T-helper 1 cell treated with Interleukin-12 subunit alpha and Interleukin-12 subunit beta and Interleukin-4 antibody, amounts not matched to agents 30 μg/mL and 1 μg/mL, for 36 hours (primary cell): ENCODE data around the gene PRSS27.
"Not testable (repeated sequence)": the region's sequence is repeated elsewhere in the genome, so short reads cannot be mapped to it uniquely, and the experiment has no call there.

Experiments
- H3K27ac Mint-ChIP-seq: one replicate; pipeline ENCODE4 v1.8.0; 2021; ENCODE audit warnings: mild to moderate bottlenecking, mixed read lengths
- H3K27me3 Mint-ChIP-seq: one replicate; pipeline ENCODE4 v1.8.0; 2021; ENCODE audit warnings: low read depth, mixed read lengths
- H3K36me3 Mint-ChIP-seq: one replicate; pipeline ENCODE4 v1.8.0; 2021; ENCODE audit warnings: low read depth, mixed read lengths
- H3K4me1 Mint-ChIP-seq: one replicate; pipeline ENCODE4 v1.8.0; 2021; ENCODE audit warnings: low read depth, mixed read lengths
- H3K4me3 Mint-ChIP-seq: one replicate; pipeline ENCODE4 v1.8.0; 2021; ENCODE audit warnings: mild to moderate bottlenecking, moderate library complexity, mixed read lengths
- H3K9me3 Mint-ChIP-seq: one replicate; pipeline ENCODE4 v1.8.0; 2021; ENCODE audit warnings: mixed read lengths

The PRSS27 gene

DNA sequence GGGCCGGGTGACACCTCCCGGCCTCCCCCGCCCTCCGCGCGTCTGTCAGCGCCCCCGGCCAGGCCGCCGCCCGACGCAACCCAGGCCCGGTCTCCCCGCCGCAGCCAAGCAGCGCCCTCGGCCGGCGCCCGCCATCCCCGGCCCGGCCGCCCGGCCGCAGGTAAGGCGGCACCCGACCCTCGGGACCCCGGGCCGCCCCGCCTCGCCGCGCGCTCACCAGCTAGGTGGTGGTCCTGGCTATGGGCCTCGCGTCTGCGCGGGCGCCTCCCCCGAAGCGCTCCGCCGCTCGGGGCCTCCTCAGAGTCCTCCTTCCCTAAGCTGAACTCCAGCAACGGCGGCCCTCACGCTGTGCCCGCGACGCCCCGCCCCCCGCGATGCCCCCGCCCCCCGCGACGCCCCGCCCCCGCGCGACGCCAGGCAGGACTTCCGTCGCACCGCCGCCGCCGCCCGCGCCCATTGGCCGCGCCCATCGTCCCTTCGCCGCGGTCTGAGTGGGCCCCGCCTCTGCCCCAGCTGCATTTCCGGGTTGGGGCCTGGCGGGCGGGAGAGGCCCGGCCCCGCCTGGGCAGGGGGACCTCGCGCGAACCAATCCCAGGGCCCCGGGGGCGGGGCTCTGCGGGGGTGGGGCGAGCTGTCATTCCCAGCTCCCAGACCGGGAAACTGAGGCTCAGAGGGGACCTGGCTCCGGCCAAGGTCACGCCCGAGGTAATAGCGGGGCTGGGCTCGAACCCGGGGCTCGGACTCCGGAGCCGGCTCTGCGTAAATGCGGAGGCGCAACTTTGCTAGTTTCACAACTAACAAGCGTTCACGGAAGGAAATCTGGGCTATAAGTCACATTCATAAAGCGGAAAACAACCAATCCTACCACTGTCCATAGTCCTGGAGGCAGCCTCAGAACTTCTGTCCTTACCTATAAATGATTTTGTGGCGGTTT is 46.7 kb downstream of the PRSS27 start:
- H3K4me3 Mint-ChIP-seq: peak overlapping the region; percentile 80
- H3K4me1 Mint-ChIP-seq: peaks cover 17% of the 10 kb centered on the region

DNA sequence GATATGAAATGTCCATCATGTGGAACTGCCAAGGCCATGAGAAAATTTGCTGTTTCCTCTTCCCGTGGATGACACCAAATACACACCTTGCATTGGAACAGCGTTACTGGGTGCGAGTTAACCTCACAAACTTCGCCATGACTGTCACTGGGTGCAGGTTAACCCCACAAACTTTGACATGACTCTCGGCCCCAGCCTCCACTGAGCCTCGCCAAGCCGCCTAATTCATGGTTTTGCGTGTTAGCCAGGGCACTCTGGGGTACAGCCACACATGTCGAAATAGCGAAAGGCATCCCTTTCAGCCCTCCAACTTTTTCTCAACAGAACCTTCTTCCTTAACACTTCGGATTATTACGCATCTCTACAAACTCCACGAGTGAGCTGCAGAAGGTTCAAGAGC is 48.3 kb downstream of the PRSS27 start:
- Mint-ChIP-seq H3K27me3 (no peaks in the 10 kb centered on the region), H3K36me3 (peaks cover 10% of the 10 kb centered on the region), H3K27ac (no peak overlapping the region), H3K4me1 (peaks cover 17% of the 10 kb centered on the region), H3K4me3 (peak overlapping the region; percentile 81), H3K9me3 (no peaks in the 10 kb centered on the region)

More for the DNA sequence above, 46.7 kb downstream of the PRSS27 start:
- Mint-ChIP-seq H3K27ac (peak overlapping the region; percentile 77), H3K27me3 (no peaks in the 10 kb centered on the region), H3K9me3 (no peaks in the 10 kb centered on the region), H3K36me3 (peaks cover 7% of the 10 kb centered on the region)

DNA sequence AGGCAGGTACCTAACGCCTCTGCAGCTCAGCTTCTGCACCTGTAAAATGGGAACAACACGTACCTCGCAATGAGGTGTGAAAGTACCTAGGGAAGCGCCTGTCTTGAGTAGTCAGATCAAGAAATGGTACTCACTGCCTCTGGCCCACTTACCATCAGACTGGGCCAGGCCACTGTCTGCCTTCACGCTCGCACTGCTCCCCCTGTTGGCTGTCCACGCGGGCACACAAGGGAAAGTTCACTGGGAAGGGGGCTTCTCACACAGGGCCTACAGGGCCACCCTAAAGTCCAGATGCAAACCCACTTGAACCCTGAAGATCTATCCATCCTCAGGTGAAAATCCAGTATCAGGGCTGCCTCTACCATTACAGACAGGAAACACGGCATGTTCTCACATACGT is 48.8 kb downstream of the PRSS27 start:
- not testable (repeated sequence) for H3K27ac Mint-ChIP-seq, H3K36me3 Mint-ChIP-seq
- H3K4me3 Mint-ChIP-seq: peak overlapping the region; percentile 17

DNA sequence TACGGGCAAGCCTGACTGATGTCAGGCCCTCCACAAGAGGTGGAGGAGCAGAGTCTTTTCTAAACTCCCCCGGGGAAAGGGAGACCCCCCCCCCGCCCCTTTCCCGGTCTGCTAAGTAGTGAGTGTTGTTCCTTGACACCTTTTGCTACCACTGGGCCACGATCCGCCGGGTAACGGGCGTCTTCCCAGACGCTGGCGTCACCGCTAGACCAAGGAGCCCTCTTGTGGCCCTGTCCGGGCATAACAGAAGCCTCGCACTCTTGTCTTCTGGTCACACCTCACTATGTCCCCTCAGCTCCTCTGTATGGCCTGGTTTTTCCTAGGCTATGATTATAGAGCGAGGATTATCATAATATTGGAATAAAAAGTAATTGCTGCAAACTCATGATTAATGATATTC is 50.0 kb downstream of the PRSS27 start:
- Mint-ChIP-seq H3K4me1 (peaks cover 17% of the 10 kb centered on the region), H3K4me3 (peak overlapping the region; percentile 7)
- not testable (repeated sequence) for H3K36me3 Mint-ChIP-seq, H3K9me3 Mint-ChIP-seq, H3K27ac Mint-ChIP-seq, H3K27me3 Mint-ChIP-seq

More for the DNA sequence above, 48.8 kb downstream of the PRSS27 start:
- H3K9me3 Mint-ChIP-seq, H3K27me3 Mint-ChIP-seq: not testable (repeated sequence)
- H3K4me1 Mint-ChIP-seq: peaks cover 17% of the 10 kb centered on the region

DNA sequence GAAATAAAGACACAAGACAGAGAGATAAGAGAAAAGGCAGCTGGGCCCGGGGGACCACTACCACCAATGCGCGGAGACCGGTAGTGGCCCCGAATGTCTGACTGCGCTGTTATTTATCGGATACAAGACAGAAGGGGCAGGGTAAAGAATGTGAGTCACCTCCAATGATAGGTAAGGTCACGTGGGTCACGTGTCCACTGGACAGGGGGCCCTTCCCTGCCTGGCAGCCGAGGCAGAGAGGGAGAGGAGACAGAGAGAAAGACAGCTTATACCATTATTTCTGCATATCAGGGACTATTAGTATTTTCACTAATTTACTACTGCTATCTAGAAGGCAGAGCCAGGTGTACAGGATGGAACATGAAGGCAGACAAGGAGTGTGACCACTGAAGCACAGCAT is 50.4 kb downstream of the PRSS27 start:
- not testable (repeated sequence) for H3K36me3 Mint-ChIP-seq, H3K27ac Mint-ChIP-seq, H3K27me3 Mint-ChIP-seq, H3K9me3 Mint-ChIP-seq
- H3K4me3 Mint-ChIP-seq: peak overlapping the region; percentile 34
- peaks cover 17% of the 10 kb centered on the region for H3K4me1 Mint-ChIP-seq

DNA sequence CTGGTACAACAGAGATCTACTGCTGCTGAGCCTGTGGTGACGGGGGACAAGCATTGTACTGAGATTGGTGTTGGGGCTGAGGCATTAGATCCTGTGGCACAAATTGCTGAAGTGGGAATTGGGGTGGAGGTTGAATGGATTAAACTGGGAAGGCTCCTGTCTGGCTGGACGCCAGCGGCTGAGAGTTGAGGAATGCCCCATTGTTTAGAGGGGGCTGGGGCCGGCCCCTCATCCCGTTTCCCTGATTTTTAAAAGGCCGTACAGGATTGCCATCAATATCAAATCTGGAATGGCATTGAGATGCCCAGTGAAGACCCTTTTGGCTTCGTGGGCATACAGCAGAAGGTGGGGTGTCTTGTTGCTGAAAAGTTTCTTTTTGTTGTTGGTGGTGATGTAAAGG is 53.4 kb downstream of the PRSS27 start:
- not testable (repeated sequence) for H3K4me3 Mint-ChIP-seq, H3K27me3 Mint-ChIP-seq, H3K27ac Mint-ChIP-seq, H3K9me3 Mint-ChIP-seq
- Mint-ChIP-seq H3K36me3 (peaks cover 14% of the 10 kb centered on the region), H3K4me1 (peaks cover 25% of the 10 kb centered on the region)

DNA sequence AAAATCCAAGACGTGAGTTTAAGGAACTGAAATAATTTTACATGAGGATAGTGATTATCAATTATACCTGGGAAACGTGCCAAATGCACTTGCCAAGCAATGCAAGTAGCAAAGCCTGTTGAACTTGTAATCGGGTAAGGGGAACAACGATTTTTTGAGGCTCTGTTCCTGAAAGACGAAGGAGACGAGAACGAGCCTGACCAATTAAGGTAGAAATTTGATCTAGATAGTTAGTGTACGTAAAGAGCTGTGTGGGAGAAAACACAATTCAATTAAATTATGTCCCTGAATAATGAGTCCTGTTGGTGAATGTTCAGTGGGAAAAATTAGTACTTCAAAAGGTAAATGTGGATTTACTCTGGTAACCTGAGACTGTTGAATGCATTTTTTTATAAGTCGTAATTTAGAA is 55.4 kb downstream of the PRSS27 start:
- Mint-ChIP-seq H3K4me1 (peaks cover 31% of the 10 kb centered on the region), H3K27ac (peak overlapping the region; percentile 90), H3K36me3 (peaks cover 14% of the 10 kb centered on the region), H3K9me3 (no peaks in the 10 kb centered on the region), H3K4me3 (no peak overlapping the region), H3K27me3 (no peaks in the 10 kb centered on the region)

DNA sequence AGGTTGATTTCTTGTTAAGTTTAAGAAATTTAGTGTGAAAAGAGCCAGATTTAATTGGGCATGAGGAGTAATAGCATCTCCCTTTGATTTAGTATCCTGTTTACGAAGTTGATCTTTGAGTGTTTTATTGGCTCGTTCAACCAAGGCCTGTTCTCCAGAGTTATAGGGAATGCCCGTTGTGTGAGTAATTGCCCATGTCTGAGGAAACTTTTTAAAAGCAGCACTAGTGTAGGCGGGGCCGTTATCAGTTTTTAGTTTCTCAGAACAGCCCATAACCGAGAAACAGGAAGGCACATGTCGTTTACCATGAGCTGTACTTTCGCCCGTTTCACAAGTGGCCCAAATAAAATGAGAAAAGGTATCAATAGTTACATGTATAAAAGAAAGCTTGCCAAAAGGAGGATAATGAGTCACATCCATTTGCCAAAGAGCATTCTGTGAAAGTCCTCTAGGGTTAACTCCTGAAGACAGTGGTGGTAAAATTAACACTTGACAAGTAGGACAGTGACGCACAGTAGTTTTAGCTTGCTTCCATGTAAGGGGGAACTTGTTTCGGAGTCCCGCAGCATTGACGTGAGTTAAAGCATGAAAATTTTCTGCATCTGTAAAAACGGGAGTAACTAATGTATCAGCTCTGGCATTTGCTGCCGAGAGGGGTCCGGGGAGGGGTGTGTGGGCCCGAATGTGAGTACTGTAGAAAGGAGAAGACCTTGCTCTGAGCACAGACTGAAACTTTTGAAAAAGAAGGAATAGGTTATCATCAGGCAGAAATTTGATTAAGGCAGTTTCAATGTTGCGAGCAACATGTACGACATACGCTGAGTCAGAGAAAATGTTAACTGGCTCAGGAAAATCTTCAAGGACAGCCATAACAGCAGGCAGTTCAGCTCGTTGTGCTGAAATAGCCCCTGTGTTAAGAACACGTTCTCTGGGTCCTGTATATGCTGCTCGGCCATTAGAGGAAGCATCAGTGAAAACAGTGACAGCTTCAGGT is 56.2 kb downstream of the PRSS27 start:
- H3K9me3 Mint-ChIP-seq: no peaks in the 10 kb centered on the region
- peaks cover 13% of the 10 kb centered on the region for H3K36me3 Mint-ChIP-seq
- H3K4me3 Mint-ChIP-seq: peak overlapping the region; percentile 21
- no peaks in the 10 kb centered on the region for H3K27me3 Mint-ChIP-seq
- peaks cover 29% of the 10 kb centered on the region for H3K4me1 Mint-ChIP-seq
- H3K27ac Mint-ChIP-seq: peak overlapping the region; percentile 90
